ENCODE data around the gene MGLL.

DNA sequence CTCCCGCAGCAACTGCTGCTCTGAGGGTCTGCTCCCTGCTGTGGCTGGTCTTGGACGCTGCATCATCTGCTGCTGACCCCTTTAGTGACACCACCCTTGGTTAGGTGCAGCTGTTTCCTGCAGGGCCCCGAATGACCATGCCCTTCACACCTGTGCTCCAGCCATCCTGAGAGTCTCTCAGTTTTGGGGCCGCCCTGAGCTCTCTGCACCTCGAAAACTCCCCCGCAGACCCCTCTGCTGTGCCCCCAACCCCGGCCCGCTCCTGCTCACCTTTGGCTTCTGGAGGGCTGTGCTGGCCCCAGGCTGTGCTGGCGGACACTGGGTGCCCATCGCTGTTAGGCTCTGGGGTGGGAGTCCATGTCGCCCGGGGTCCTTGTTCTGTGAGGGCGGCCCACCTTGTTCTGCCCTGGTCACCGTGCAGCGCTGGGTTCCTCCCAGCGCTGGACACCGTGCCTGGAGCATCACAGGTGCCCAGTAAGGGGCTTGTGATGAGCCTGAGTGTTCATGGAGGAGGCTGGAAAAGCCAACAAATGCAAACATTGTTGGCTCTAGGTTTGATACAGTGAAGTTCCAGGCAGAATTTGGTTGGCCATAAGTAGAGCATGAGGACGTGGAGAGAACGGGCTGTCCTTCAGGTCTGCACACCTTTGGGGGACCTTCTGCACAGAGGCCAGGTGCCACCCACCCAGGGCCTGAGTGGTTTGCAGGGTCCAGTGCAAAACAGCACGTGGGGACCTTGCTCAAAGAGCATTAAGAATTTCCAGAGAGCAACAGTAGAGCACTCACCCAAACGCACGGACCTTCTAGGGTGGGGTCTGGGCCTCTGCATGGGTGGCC, 137.2 kb downstream of the MGLL start:
- TF ChIP-seq, protein P1, sequence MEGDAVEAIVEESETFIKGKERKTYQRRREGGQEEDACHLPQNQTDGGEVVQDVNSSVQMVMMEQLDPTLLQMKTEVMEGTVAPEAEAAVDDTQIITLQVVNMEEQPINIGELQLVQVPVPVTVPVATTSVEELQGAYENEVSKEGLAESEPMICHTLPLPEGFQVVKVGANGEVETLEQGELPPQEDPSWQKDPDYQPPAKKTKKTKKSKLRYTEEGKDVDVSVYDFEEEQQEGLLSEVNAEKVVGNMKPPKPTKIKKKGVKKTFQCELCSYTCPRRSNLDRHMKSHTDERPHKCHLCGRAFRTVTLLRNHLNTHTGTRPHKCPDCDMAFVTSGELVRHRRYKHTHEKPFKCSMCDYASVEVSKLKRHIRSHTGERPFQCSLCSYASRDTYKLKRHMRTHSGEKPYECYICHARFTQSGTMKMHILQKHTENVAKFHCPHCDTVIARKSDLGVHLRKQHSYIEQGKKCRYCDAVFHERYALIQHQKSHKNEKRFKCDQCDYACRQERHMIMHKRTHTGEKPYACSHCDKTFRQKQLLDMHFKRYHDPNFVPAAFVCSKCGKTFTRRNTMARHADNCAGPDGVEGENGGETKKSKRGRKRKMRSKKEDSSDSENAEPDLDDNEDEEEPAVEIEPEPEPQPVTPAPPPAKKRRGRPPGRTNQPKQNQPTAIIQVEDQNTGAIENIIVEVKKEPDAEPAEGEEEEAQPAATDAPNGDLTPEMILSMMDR (conservative IDR thresholded peaks at IDR 0.05) = no peak
- no peak for TF ChIP-seq ZFX (IDR thresholded peaks at IDR 0.05)

Measured in C4-2B (cell line).